Bronchial epithelial cell (primary cell): ENCODE data around the gene DPF3. TPM values are rescaled to one million over a fixed set of nuclear protein-coding genes. Genes with fewer than 3 reads are reported as not detected.

ENCODE experiments used
- DNase-seq: peaks from one replicate; pipeline ENCODE4 v3.0.0-alpha.2; 2010; ENCODE audit warnings: low read depth
- FAIRE-seq: peaks from 2 replicates; lab custom pipeline; 2011; peaks lifted over from hg19 to GRCh38; lab: Jason Lieb, UNC
- H3K27me3 ChIP-seq: 2 replicates; pipeline ENCODE4 v1.5.1; 2011; ENCODE audit warnings: low read length; ENCODE audit not compliant: control insufficient read depth, insufficient read depth
- H3K36me3 ChIP-seq: 2 replicates; pipeline ENCODE4 v1.5.1; 2011; ENCODE audit warnings: low read length; ENCODE audit not compliant: control insufficient read depth, insufficient read depth
- H3K4me3 ChIP-seq: 2 replicates; pipeline ENCODE4 v1.5.1; 2011; ENCODE audit warnings: mild to moderate bottlenecking, low read depth, low read length, control low read depth
- CTCF ChIP-seq: IDR thresholded peaks from 2 replicates; pipeline ENCODE4 v1.5.1; 2011; ENCODE audit warnings: mild to moderate bottlenecking, moderate library complexity, low read length, control low read depth, inconsistent platforms; ENCODE audit not compliant: insufficient read depth, severe bottlenecking
- total RNA-seq: library from RNA; depleted of rRNA; stranded (reverse); fragments of >200 nt; gene quantifications from 2 replicates; pipeline ENCODE4 v1.2.1, GENCODE V29; 2014

The DPF3 gene
- total RNA-seq, 1 donor from 2014 or later: not detected

DNA sequence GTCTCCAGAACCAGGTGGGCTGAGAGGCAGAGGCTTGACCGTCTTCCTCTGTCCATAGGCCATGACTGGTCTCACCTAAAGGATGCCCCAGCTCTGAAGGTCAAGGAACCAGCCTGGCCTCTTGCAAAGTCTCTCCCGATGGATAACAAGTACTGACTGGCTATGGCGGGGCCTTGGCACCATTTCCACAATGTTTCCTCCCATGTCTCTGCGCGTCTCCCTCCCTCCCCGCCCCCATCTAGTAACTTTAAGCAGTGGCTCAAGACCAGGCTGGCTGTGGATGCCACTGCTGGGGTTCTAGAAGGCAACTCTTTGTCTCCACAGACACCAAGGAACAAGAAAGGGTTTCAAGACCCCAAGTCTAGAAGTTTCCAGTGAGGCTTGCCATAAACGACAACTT, 275.5 kb downstream of the DPF3 start:
- Histone ChIP-seq H3K27me3 (no peaks in the 10 kb centered on the region), H3K4me3 (no peak overlapping the region), H3K36me3 (no peaks in the 10 kb centered on the region)
- TF ChIP-seq CTCF: no peak
- DNase-seq: no peak
- FAIRE-seq: no peak

DNA sequence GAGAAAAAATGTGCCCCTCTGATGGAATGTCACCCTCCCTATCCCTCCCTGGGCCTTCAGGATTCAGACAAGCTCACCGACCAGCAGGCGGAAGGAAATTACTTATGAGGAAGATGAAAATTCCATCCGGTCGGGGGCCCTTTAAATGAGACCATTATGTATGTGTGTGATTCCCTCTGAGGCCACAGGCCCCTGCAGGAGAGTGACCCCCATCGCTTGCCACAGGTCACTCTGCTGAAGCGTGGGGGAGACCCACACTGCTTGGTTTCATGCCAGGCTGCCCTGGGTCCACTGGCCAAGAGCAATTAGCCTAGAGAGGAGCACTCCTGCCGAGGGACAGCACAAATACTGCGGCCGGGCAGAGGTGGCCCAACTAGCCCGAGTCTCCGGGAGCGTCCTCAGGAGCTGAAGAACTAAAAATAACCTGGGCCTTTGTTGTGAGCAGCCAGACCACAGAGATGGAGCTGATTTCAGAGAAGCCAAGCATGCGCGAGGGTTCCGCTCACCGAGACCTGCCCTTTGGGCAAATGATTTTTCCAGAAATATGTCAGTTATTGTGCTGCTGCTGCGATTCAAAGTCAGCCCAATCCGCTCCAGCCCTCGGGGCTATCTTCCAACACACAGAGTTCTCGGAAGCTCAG, 276.4 kb downstream of the DPF3 start:
- no peaks in the 10 kb centered on the region for H3K36me3 ChIP-seq
- FAIRE-seq: no peak
- no peak for TF ChIP-seq CTCF
- no peak overlapping the region for H3K4me3 ChIP-seq
- DNase-seq: no peak
- H3K27me3 ChIP-seq: no peaks in the 10 kb centered on the region

DNA sequence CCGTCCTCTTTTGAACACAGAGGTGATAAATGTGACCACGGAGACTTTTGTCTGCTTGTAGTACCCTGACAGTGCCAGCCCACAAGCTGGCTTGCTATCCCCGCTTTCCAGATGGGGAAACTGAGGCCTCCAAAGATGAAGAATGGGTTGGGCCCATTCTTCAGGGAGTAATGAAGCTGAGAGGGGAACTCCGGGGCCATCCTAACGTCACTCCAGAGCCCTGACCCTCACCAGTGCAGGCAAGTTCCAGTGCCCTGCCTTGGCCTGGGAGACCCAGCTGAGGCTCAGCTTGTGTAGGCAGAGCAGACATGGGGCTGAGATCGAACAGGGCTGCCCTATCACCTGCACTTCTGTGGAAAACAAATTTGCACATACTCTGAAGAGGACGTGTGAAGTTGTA, 277.1 kb downstream of the DPF3 start:
- DNase-seq (no peak), FAIRE-seq (no peak)
- TF ChIP-seq CTCF: no peak
- H3K4me3 ChIP-seq: no peak overlapping the region
- no peaks in the 10 kb centered on the region for H3K36me3 ChIP-seq
- H3K27me3 ChIP-seq: no peaks in the 10 kb centered on the region

DNA sequence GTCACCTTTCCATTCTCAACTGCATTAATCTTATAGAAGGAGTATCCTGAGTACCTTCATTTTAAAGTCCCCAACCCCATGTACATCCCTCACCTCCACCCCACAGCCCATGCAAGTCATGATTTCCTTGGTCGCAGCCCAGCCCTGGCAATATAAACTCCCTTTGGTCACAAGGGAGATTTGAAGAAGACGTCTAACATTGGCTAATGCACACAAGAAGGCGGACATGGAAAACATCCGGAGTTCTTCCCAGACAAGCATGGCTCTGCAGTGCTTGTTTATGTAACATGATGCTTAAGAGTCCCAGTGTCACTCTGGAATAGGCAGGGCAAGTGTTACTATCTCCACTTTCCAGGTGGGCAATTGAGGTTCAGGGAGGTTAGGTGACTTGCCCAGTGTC, 277.6 kb downstream of the DPF3 start:
- DNase-seq (no peak), FAIRE-seq (no peak)
- Histone ChIP-seq H3K36me3 (no peaks in the 10 kb centered on the region), H3K4me3 (no peak overlapping the region), H3K27me3 (no peaks in the 10 kb centered on the region)
- TF ChIP-seq CTCF: no peak

DNA sequence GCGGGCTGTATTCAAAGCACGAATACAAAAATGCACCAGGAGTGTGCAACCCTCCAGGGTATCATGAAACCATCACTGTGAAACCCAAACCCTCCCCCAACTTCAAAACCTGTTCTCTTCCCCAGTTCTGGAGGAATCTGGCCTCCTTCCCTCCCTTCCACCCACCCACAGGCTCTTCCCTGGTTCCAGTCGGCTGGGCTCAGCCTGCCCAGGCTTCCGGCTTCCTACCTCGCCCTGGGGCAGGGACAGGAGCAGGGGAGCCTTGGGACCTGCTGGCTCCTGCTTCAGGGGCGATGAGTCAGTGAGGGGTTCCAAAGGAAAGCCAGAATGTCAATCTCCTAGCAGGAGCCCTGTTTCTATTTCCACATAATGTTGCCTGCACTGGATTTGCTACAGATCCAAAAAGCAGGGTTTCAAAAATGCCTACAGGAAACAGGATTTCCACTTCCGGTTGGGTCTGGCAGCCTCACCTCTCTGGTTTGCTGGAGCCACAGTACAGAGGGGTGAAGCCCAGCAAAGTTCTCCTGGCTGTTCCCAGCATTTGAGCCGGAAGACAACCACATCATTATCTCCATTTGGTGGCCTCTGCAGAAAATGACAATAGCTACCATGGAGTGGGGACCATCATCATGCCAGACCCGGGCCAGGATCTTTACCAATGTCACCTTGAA, 278.3 kb downstream of the DPF3 start:
- no peaks in the 10 kb centered on the region for H3K27me3 ChIP-seq
- H3K36me3 ChIP-seq: no peaks in the 10 kb centered on the region
- peak; percentile 74 for DNase-seq
- H3K4me3 ChIP-seq: no peak overlapping the region
- TF ChIP-seq CTCF: no peak
- no peak for FAIRE-seq
